IMR-90 (cell line): ENCODE data around the gene SEMA3E. TPM values are rescaled to one million over a fixed set of nuclear protein-coding genes. Genes with fewer than 3 reads are reported as not detected.

Source experiments
- ATAC-seq: fragments of 200-7000 bp; cut with Tn5 transposase; 2 replicates; pipeline ENCODE4 v1.9.1; 2020; ENCODE audit warnings: low read depth, mild to moderate bottlenecking, moderate library complexity
- BruUV-seq: library from RNA; stranded (reverse); fragments of 400-500 nt; replicated peaks from 2 replicates; lab custom pipeline; 2021; lab: Mats Ljungman, UMichigan
- CTCF ChIA-PET: fragments of 300-600 bp; formaldehyde crosslinking; extraction: SDS; loops from one replicate; lab custom pipeline; 2021; ENCODE audit warnings: antibody characterized with exemption; lab: Yijun Ruan, JAX
- POLR2A ChIA-PET: fragments of 300-600 bp; sonication (Branson Sonifier 250); formaldehyde crosslinking; loops from one replicate; lab custom pipeline; 2022; ENCODE audit warnings: antibody characterized with exemption; ENCODE audit not compliant: unreplicated experiment; lab: Charles Lee
- DNase-seq: peaks from one replicate; pipeline ENCODE4 v3.0.0; 2013
- H2AFZ ChIP-seq: replicated peaks from 2 replicates; pipeline ENCODE3; 2013; ENCODE audit warnings: low read length, mild to moderate bottlenecking; ENCODE audit not compliant: poor library complexity
- H2AK5ac ChIP-seq: 2 replicates; pipeline ENCODE4 v1.6.1; 2013; ENCODE audit warnings: low read depth, low read length, inconsistent platforms
- H2AK9ac ChIP-seq: replicated peaks from 2 replicates; pipeline ENCODE3; 2013; ENCODE audit warnings: mild to moderate bottlenecking, low read depth, low read length, moderate library complexity; ENCODE audit not compliant: poor library complexity
- H2BK120ac ChIP-seq: 2 replicates; pipeline ENCODE4 v1.6.1; 2013; ENCODE audit warnings: low read depth, low read length, inconsistent platforms
- H2BK15ac ChIP-seq: 3 replicates; pipeline ENCODE4 v1.6.1; 2013; ENCODE audit warnings: low read depth, low read length, inconsistent platforms
- H2BK20ac ChIP-seq: 2 replicates; pipeline ENCODE4 v1.6.1; 2013; ENCODE audit warnings: low read depth, mild to moderate bottlenecking, inconsistent platforms, low read length, moderate library complexity
- H2BK5ac ChIP-seq: 2 replicates; pipeline ENCODE4 v1.6.1; 2013; ENCODE audit warnings: mild to moderate bottlenecking, low read depth, low read length, inconsistent platforms; ENCODE audit not compliant: poor library complexity, severe bottlenecking
- H3K14ac ChIP-seq: replicated peaks from 2 replicates; pipeline ENCODE4 v1.6.1; 2013; ENCODE audit warnings: low read depth, low read length, inconsistent platforms
- H3K18ac ChIP-seq: 2 replicates; pipeline ENCODE4 v1.6.1; 2013; ENCODE audit warnings: low read depth, low read length, control low read depth
- H3K23ac ChIP-seq: 2 replicates; pipeline ENCODE4 v1.6.1; 2013; ENCODE audit warnings: low read depth, low read length, inconsistent platforms
- H3K27ac ChIP-seq: 2 replicates; pipeline ENCODE4 v1.5.1; 2013; ENCODE audit warnings: mild to moderate bottlenecking, control low read depth, low read length; ENCODE audit not compliant: insufficient read depth
- H3K27me3 ChIP-seq: 2 replicates; pipeline ENCODE4 v1.6.1; 2013; ENCODE audit warnings: low read length; ENCODE audit not compliant: control insufficient read depth, insufficient read depth
- H3K36me3 ChIP-seq: 2 replicates; pipeline ENCODE4 v1.6.1; 2013; ENCODE audit warnings: low read length, mixed read lengths; ENCODE audit not compliant: control insufficient read depth, insufficient read depth
- H3K4ac ChIP-seq: 2 replicates; pipeline ENCODE4 v1.6.1; 2013; ENCODE audit warnings: low read depth, low read length, inconsistent platforms
- H3K4me1 ChIP-seq: 2 replicates; pipeline ENCODE4 v1.6.1; 2013; ENCODE audit warnings: low read length, mixed read lengths; ENCODE audit not compliant: control insufficient read depth, insufficient read depth
- H3K4me2 ChIP-seq: 2 replicates; pipeline ENCODE4 v1.6.1; 2013; ENCODE audit warnings: low read depth, mild to moderate bottlenecking, control low read depth, low read length, moderate library complexity
- H3K4me3 ChIP-seq: 2 replicates; pipeline ENCODE4 v1.5.1; 2013; ENCODE audit warnings: low read depth, mild to moderate bottlenecking, control low read depth, low read length, moderate library complexity; ENCODE audit not compliant: insufficient read depth
- H3K56ac ChIP-seq: 2 replicates; pipeline ENCODE4 v1.6.1; 2013; ENCODE audit warnings: low read length, inconsistent platforms; ENCODE audit not compliant: insufficient read depth; ENCODE audit errors: extremely low read depth
- H3K79me1 ChIP-seq, 2 experiments: 2 replicates each; pipeline ENCODE4 v1.6.1; 2013; ENCODE audit warnings: low read length in 2 of 2, inconsistent platforms in 1 of 2, low read depth in 1 of 2
- H3K9ac ChIP-seq: 2 replicates; pipeline ENCODE4 v1.6.1; 2013; ENCODE audit warnings: low read depth, low read length, control low read depth
- H3K9me1 ChIP-seq: 2 replicates; pipeline ENCODE4 v1.6.1; 2013; ENCODE audit warnings: low read length, inconsistent platforms; ENCODE audit not compliant: insufficient read depth
- H3K9me3 ChIP-seq: 2 replicates; pipeline ENCODE4 v1.6.1; 2013; ENCODE audit warnings: low read length; ENCODE audit not compliant: control insufficient read depth, insufficient read depth
- H4K20me1 ChIP-seq: 2 replicates; pipeline ENCODE4 v1.6.1; 2013; ENCODE audit warnings: low read length, inconsistent platforms; ENCODE audit not compliant: insufficient read depth
- H4K5ac ChIP-seq: 2 replicates; pipeline ENCODE4 v1.6.1; 2013; ENCODE audit warnings: mild to moderate bottlenecking, low read depth, low read length, control low read depth
- H4K8ac ChIP-seq, 2 experiments: 2 replicates each; pipeline ENCODE4 v1.6.1; 2013; ENCODE audit warnings: low read depth in 2 of 2, low read length in 2 of 2, control low read depth in 1 of 2, inconsistent platforms in 1 of 2
- H4K91ac ChIP-seq: 2 replicates; pipeline ENCODE4 v1.6.1; 2013; ENCODE audit warnings: low read depth, low read length, inconsistent platforms; ENCODE audit not compliant: insufficient read depth
- BHLHE40 ChIP-seq: fragments of 150-350 bp; IDR thresholded peaks from 2 replicates; pipeline ENCODE4 v1.6.1; 2016; ENCODE audit warnings: mild to moderate bottlenecking, low read depth, low read length
- CEBPB ChIP-seq: IDR thresholded peaks from 2 replicates; pipeline ENCODE4 v1.6.1; 2012; ENCODE audit warnings: low read depth, low read length, improper control_type of control experiment
- CHD1 ChIP-seq: IDR thresholded peaks from 2 replicates; pipeline ENCODE4 v1.6.1; 2012; ENCODE audit warnings: low read depth, low read length, improper control_type of control experiment
- CTCF ChIP-seq: conservative IDR thresholded peaks from 2 replicates; pipeline ENCODE4 v1.5.1; 2012; ENCODE audit warnings: mild to moderate bottlenecking, low read depth, low read length, improper control_type of control experiment
- ELK1 ChIP-seq: fragments of 150-350 bp; IDR thresholded peaks from 2 replicates; pipeline ENCODE4 v1.6.1; 2016; ENCODE audit warnings: low read depth, mild to moderate bottlenecking, low read length, moderate library complexity, borderline replicate concordance
- FOS ChIP-seq: fragments of 150-350 bp; IDR thresholded peaks from 2 replicates; pipeline ENCODE4 v1.6.1; 2016; ENCODE audit warnings: low read depth, low read length
- MAFK ChIP-seq: IDR thresholded peaks from 2 replicates; pipeline ENCODE4 v1.6.1; 2012; ENCODE audit warnings: low read depth, low read length, improper control_type of control experiment
- MXI1 ChIP-seq: IDR thresholded peaks from 2 replicates; pipeline ENCODE4 v1.6.1; 2012; ENCODE audit warnings: low read depth, mild to moderate bottlenecking, low read length, moderate library complexity, borderline replicate concordance
- NFE2L2 ChIP-seq: fragments of 150-350 bp; IDR thresholded peaks from 2 replicates; pipeline ENCODE4 v1.6.1; 2016; ENCODE audit warnings: low read depth, mild to moderate bottlenecking, low read length
- POLR2A ChIP-seq: IDR thresholded peaks from 2 replicates; pipeline ENCODE4 v1.6.1; 2012; ENCODE audit warnings: mild to moderate bottlenecking, low read depth, low read length
- RAD21 ChIP-seq: IDR thresholded peaks from 2 replicates; pipeline ENCODE4 v1.6.1; 2012; ENCODE audit warnings: low read length, improper control_type of control experiment
- RCOR1 ChIP-seq: IDR thresholded peaks from 2 replicates; pipeline ENCODE4 v1.6.1; 2012; ENCODE audit warnings: mild to moderate bottlenecking, low read length, improper control_type of control experiment; ENCODE audit not compliant: insufficient replicate concordance
- RFX5 ChIP-seq: IDR thresholded peaks from 2 replicates; pipeline ENCODE4 v1.8.0; 2012; ENCODE audit warnings: low read depth, mild to moderate bottlenecking, low read length, moderate library complexity
- SMC3 ChIP-seq: fragments of 150-350 bp; IDR thresholded peaks from 2 replicates; pipeline ENCODE4 v1.6.1; 2016; ENCODE audit warnings: low read depth, mild to moderate bottlenecking, antibody characterized with exemption, low read length, moderate library complexity
- USF2 ChIP-seq: fragments of 150-350 bp; IDR thresholded peaks from 2 replicates; pipeline ENCODE4 v1.6.1; 2017; ENCODE audit warnings: mild to moderate bottlenecking, antibody characterized with exemption, low read length, low read depth
- WGBS, 2 experiments: methylation state at CpG; one replicate each; pipeline versions ENCODE4 v1.1.5 to v1.1.7; 2013; ENCODE audit warnings: missing lambda C conversion rate in 2 of 2; ENCODE audit not compliant: insufficient read length in 1 of 2; ENCODE audit errors: extremely low coverage in 2 of 2; 5-methylcytosine and 5-hydroxymethylcytosine counted together
- dilution Hi-C: fragments of 300-500 bp; cut with HindIII; formaldehyde crosslinking; loops from one replicate; pipeline ENCODE4 v1.14.3; 2018; ENCODE audit warnings: low sequenced_read_pairs; ENCODE audit not compliant: unreplicated experiment
- in situ Hi-C: fragments of 300-500 bp; cut with MboI; formaldehyde crosslinking; loops from 3 replicates; pipeline ENCODE4 v1.14.3; 2019; ENCODE audit warnings: low sequenced_read_pairs, inconsistent platforms, mixed read lengths
- intact Hi-C: fragments of 100-400 bp; cut with micrococcal nuclease; formaldehyde crosslinking; loops from 2 replicates; pipeline ENCODE4 v1.10.0; 2022
- polyA plus RNA-seq, 3 experiments: library from polyadenylated mRNA; depleted of rRNA; stranded (reverse); fragments of >200 nt; gene quantifications; 2 replicates each; pipeline ENCODE4 v1.2.3, GENCODE V29; 2012; ENCODE audit warnings: low replicate concordance in 1 of 3
- total RNA-seq: library from RNA; depleted of rRNA; stranded (reverse); fragments of >200 nt; gene quantifications from 2 replicates; pipeline ENCODE4 v1.2.3, GENCODE V29; 2012

Gene SEMA3E
- total and polyA plus RNA-seq, 2 of the 4 experiments (the other 2 are of a cell fraction): 0.31 to 0.72 TPM

- Histone ChIP-seq H3K27me3 (peaks cover 1% of the 10 kb centered on the region; the same call in 1 of the 2 replicates), H4K91ac (no peak overlapping the region), H3K9me3 (no peaks in the 10 kb centered on the region), H4K20me1 (no peaks in the 10 kb centered on the region), H3K4me1 (no peaks in the 10 kb centered on the region), H3K36me3 (no peaks in the 10 kb centered on the region), H3K14ac (no peak overlapping the region), H3K18ac (peak overlapping the region; percentile 32; the same call in 1 of the 2 replicates), H3K23ac (0 out of 2 replicates have a peak overlapping the region, but pooled peaks have one; percentile 19), H4K5ac (no peak overlapping the region), H3K9me1 (0 out of 2 replicates have a peak, but pooled peaks cover 2% of the 10 kb centered on the region), H3K27ac (peak overlapping the region; percentile 53; the same call in 1 of the 2 replicates), H2BK5ac (peak overlapping the region; percentile 27), H2BK15ac (no peak overlapping the region), H2BK20ac (peak overlapping the region; percentile 45; the same call in 1 of the 2 replicates), H2AK9ac (no peak overlapping the region), H3K79me1 (no peaks in the 10 kb centered on the region), H3K4me2 (peak overlapping the region; percentile 76), H2BK120ac (peak overlapping the region; percentile 39; the same call in 1 of the 2 replicates), H3K9ac (no peak overlapping the region), H2AFZ (no peak overlapping the region), H3K56ac (no peak overlapping the region), H3K4me3 (no peak overlapping the region), H4K8ac (0 out of 4 replicates have a peak overlapping the region, but pooled peaks of 1 of the 2 experiments have one; percentile 7), H2AK5ac (0 out of 2 replicates have a peak overlapping the region, but pooled peaks have one; percentile 2), H3K4ac (peak overlapping the region; percentile 42)
- ChIA-PET POLR2A (no interaction called here), CTCF (no interaction called here)
- dilution Hi-C loops (no loop called here), in situ Hi-C loops (no loop called here), intact Hi-C loops (loop anchor here (5.0 kb wide), 1 partner anchor 69 kb away; no protein-coding TSS in a partner anchor)
- ATAC-seq (peak; percentile 88), DNase-seq (peak; percentile 99)
- BruUV-seq: no TSS peak
- WGBS, 2 experiments: no CpG with 5 or more reads among the region's 2 CpGs
- TF ChIP-seq ELK1 (no peak), POLR2A (no peak), FOS (peak; percentile 95), RAD21 (0 out of 2 replicates have a peak, but pooled peaks have one; percentile 7), CEBPB (peak; percentile 61; the same call in 1 of the 2 replicates), MAFK (peak; percentile 91), CTCF (no peak), USF2 (no peak), RCOR1 (peak; percentile 77), CHD1 (no peak), BHLHE40 (peak; percentile 71), MXI1 (no peak), NFE2L2 (peak; percentile 99), RFX5 (no peak), SMC3 (no peak)
Observed at GRCh38 chr7:83468251-83468739, 180.6 kb downstream of the SEMA3E start.
